H1 (cell line): Measurements from ENCODE around the gene TP73.

Experiments used
- EGR1 ChIP-seq: IDR thresholded peaks from 2 replicates; pipeline ENCODE4 v1.6.1; 2011; ENCODE audit warnings: low read depth, low read length, borderline replicate concordance
- RFX5 ChIP-seq: IDR thresholded peaks from 2 replicates; pipeline ENCODE4 v1.6.1; 2011; ENCODE audit warnings: low read depth, low read length, improper control_type of control experiment, borderline replicate concordance
- TEAD4 ChIP-seq: IDR thresholded peaks from 2 replicates; pipeline ENCODE4 v1.6.1; 2012; ENCODE audit warnings: low read depth, low read length, inconsistent platforms, mixed read lengths
- TF ChIP-seq, protein P1 (sequence below), 3 experiments: IDR thresholded peaks; 1 replicate in 2 of 3; 2 replicates in 1 of 3; pipeline versions ENCODE4 v1.5.1 to v1.6.1; 2011; ENCODE audit warnings: low read length in 3 of 3, mild to moderate bottlenecking in 3 of 3, inconsistent platforms in 2 of 3, low read depth in 1 of 3, moderate library complexity in 1 of 3; ENCODE audit not compliant: insufficient read depth in 1 of 3; ENCODE audit errors: control extremely low read depth in 1 of 3

DNA sequence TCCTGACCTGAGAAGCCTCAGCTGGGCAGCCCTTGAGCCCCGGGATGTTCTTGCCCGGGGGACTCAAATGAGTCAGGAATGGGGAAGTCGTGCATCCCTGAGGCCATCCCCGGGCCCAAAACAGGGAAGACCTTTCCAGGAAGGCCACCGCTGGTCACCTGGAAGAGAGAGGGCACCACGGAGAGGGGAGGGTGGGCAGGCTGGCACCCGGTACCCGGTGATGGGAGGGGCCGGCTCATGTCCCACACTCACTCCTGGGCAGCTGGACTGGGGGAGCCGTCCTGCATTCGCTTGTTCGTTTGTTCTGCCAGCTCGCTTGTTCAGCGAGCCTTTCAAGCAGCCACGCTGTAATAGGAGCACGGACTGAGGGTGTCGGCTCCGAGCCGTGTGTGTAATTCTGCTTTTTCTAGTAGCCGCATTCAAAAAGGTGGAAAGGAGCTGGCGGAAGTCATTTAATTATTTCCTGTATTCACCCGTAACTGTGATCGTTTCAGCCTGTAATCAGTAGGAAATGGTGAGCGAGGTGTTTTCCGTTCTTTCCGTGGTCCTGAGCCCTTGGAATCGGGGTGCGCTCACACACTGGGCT lies 51.6 kb downstream of the TP73 start:
- no peak for TF ChIP-seq EGR1
- no peak for TF ChIP-seq TEAD4
- TF ChIP-seq, protein P1, sequence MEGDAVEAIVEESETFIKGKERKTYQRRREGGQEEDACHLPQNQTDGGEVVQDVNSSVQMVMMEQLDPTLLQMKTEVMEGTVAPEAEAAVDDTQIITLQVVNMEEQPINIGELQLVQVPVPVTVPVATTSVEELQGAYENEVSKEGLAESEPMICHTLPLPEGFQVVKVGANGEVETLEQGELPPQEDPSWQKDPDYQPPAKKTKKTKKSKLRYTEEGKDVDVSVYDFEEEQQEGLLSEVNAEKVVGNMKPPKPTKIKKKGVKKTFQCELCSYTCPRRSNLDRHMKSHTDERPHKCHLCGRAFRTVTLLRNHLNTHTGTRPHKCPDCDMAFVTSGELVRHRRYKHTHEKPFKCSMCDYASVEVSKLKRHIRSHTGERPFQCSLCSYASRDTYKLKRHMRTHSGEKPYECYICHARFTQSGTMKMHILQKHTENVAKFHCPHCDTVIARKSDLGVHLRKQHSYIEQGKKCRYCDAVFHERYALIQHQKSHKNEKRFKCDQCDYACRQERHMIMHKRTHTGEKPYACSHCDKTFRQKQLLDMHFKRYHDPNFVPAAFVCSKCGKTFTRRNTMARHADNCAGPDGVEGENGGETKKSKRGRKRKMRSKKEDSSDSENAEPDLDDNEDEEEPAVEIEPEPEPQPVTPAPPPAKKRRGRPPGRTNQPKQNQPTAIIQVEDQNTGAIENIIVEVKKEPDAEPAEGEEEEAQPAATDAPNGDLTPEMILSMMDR (IDR thresholded peaks at IDR 0.05; ENCODE audit: control extremely low read depth in 1 of 3, insufficient read depth in 1 of 3, low read depth in 1 of 3, low read length in 3 of 3): no peak
- no peak for TF ChIP-seq RFX5
